ENCODE measurements around the gene PAPSS2. TPM values are rescaled to one million over a fixed set of nuclear protein-coding genes. Genes with fewer than 3 reads are reported as not detected.
A peak's percentile ranks its signal among the peaks of the same experiment; 100 is the strongest.

Gene PAPSS2
- total RNA-seq, 1 experiment from 2014 or later: 12.6 TPM

DNA sequence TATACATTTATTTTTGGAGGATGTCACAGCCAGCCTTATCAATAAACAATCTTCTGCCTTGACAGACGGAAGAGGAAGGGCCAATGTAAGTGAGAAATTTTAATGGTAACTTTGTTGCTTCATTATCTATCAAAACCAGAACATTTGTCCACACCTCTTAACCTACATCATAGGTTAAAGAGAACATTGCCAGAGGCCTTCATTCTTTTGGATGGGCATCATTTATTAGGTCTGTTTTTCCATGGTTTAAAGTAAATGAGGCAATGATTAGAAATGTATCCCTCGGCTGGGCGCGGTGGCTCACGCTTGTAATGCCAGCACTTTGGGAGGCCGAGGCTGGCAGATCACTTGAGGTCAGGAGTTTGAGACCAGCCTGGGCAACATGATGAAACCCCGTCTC, 29.5 kb upstream of the PAPSS2 start:
- DNase-seq: no peak
- Mint-ChIP-seq H3K36me3 (ENCODE audit: insufficient read depth, unreplicated experiment) (no peaks in the 10 kb centered on the region), H3K9me3 (ENCODE audit: low read depth, unreplicated experiment) (no peaks in the 10 kb centered on the region), H3K27me3 (ENCODE audit: unreplicated experiment) (no peaks in the 10 kb centered on the region), H3K27ac (ENCODE audit: unreplicated experiment) (no peak overlapping the region), H3K4me3 (ENCODE audit: low read depth, unreplicated experiment) (no peak overlapping the region), H3K4me1 (ENCODE audit: low read depth, unreplicated experiment) (peaks cover 11% of the 10 kb centered on the region)
- CTCF ChIA-PET: no interaction called here
- TF ChIP-seq, protein P1, sequence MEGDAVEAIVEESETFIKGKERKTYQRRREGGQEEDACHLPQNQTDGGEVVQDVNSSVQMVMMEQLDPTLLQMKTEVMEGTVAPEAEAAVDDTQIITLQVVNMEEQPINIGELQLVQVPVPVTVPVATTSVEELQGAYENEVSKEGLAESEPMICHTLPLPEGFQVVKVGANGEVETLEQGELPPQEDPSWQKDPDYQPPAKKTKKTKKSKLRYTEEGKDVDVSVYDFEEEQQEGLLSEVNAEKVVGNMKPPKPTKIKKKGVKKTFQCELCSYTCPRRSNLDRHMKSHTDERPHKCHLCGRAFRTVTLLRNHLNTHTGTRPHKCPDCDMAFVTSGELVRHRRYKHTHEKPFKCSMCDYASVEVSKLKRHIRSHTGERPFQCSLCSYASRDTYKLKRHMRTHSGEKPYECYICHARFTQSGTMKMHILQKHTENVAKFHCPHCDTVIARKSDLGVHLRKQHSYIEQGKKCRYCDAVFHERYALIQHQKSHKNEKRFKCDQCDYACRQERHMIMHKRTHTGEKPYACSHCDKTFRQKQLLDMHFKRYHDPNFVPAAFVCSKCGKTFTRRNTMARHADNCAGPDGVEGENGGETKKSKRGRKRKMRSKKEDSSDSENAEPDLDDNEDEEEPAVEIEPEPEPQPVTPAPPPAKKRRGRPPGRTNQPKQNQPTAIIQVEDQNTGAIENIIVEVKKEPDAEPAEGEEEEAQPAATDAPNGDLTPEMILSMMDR (IDR thresholded peaks at IDR 0.05; ENCODE audit: unreplicated experiment): no peak
- intact Hi-C loops (cut with micrococcal nuclease; ENCODE audit: unreplicated experiment): no loop called here
- BruUV-seq (replicated peaks): no TSS peak

DNA sequence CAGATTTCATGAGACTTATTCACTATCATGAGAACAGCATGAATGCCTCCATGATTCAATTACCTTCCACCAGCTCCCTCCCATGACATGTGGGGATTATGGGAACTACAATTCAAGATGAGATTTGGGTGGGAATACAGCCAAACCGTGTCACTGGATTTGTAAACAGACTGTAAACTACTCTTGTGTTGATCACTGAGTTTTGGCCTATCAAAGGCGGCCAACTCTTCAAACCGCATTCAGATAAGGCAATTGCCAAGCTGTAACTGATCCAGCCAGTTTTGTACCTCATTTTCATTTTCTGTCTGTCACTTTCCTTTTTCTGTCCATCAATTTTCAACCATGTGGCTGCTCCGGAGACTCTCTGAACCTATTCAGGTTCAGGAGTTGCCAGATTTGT, 27.2 kb upstream of the PAPSS2 start:
- TF ChIP-seq, protein P1 (IDR thresholded peaks at IDR 0.05; ENCODE audit: unreplicated experiment): no peak
- no peaks in the 10 kb centered on the region for H3K27me3 Mint-ChIP-seq (ENCODE audit: unreplicated experiment)
- BruUV-seq (replicated peaks): no TSS peak
- H3K36me3 Mint-ChIP-seq (ENCODE audit: insufficient read depth, unreplicated experiment): no peaks in the 10 kb centered on the region
- no peak overlapping the region for H3K27ac Mint-ChIP-seq (ENCODE audit: unreplicated experiment)
- peaks cover 2% of the 10 kb centered on the region for H3K9me3 Mint-ChIP-seq (ENCODE audit: low read depth, unreplicated experiment)
- no peak overlapping the region for H3K4me3 Mint-ChIP-seq (ENCODE audit: low read depth, unreplicated experiment)
- intact Hi-C loops (cut with micrococcal nuclease; ENCODE audit: unreplicated experiment): no loop called here
- H3K4me1 Mint-ChIP-seq (ENCODE audit: low read depth, unreplicated experiment): peaks cover 26% of the 10 kb centered on the region
- CTCF ChIA-PET: no interaction called here
- DNase-seq: no peak

DNA sequence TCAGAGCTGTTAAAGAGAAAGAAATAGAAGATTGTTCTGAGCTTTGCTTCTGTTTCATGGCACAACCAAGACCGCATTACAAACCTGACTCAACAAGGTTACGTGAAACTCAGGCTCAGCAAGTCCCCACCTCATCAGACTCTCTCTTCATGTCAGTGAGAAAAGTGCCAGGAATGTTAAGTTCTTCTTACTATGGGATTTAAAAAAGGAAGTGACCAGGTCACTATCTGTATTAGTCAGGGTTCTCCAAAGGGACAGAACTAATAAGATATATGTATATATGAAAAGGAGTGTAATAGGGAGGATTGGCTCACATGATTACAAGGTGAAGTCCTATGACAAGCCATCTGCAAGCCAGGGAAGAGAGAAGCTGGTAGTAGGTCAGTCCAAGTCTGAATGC, 25.4 kb upstream of the PAPSS2 start:
- intact Hi-C loops (cut with micrococcal nuclease; ENCODE audit: unreplicated experiment): no loop called here
- no peaks in the 10 kb centered on the region for H3K36me3 Mint-ChIP-seq (ENCODE audit: insufficient read depth, unreplicated experiment)
- BruUV-seq (replicated peaks): no TSS peak
- H3K4me1 Mint-ChIP-seq (ENCODE audit: low read depth, unreplicated experiment): peaks cover 26% of the 10 kb centered on the region
- no peaks in the 10 kb centered on the region for H3K27me3 Mint-ChIP-seq (ENCODE audit: unreplicated experiment)
- H3K9me3 Mint-ChIP-seq (ENCODE audit: low read depth, unreplicated experiment): peaks cover 2% of the 10 kb centered on the region
- CTCF ChIA-PET: no interaction called here
- no peak for DNase-seq
- no peak overlapping the region for H3K27ac Mint-ChIP-seq (ENCODE audit: unreplicated experiment)
- no peak overlapping the region for H3K4me3 Mint-ChIP-seq (ENCODE audit: low read depth, unreplicated experiment)
- TF ChIP-seq, protein P1 (IDR thresholded peaks at IDR 0.05; ENCODE audit: unreplicated experiment): no peak

DNA sequence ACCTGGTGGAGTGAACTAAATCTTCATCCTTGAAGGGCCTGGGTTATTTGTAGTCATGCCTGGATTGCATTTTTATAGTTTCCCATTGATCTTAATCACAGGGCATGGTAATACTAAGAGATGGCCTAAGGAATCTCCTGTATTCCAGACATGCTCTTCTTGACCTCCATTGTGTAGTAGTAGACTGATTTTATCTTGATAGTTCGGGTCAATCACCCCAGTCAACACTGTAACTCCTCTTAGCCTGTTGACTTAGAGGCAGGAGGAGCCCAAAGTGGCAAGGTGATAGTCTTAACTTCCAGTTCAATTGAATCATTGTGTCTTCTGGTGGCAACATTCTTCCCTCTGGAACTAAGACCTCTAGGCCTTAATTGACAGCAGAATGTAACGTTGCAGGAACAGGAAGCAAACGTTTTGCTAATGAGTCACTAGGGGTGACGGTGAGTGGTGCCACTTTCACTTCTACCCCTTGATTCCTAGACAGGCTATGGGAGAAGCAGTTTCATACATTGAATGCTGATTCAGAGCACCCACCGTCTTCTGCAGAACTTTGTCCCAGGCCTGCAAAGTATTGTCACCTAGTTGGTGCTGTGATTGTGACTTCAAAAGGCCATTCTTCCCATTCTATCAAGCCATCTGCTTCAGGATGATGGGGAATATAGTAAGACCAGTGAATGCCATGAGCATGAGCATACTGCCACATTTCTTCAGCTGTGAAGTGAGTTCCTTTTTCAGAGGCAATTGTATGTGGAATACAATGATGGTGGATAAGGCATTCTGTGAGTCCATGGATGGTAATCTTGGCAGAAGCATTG, 24.0 kb upstream of the PAPSS2 start:
- H3K27ac Mint-ChIP-seq (ENCODE audit: unreplicated experiment): peak overlapping the region; percentile 90
- TF ChIP-seq, protein P1 (IDR thresholded peaks at IDR 0.05; ENCODE audit: unreplicated experiment): no peak
- intact Hi-C loops (cut with micrococcal nuclease; ENCODE audit: unreplicated experiment): loop anchor here (5.0 kb wide), 1 partner anchor 48 kb away; no protein-coding TSS in a partner anchor
- no peak overlapping the region for H3K4me3 Mint-ChIP-seq (ENCODE audit: low read depth, unreplicated experiment)
- H3K4me1 Mint-ChIP-seq (ENCODE audit: low read depth, unreplicated experiment): peaks cover 26% of the 10 kb centered on the region
- DNase-seq: peak; percentile 55
- TSS peak; percentile 61 for BruUV-seq (replicated peaks)
- no peaks in the 10 kb centered on the region for H3K36me3 Mint-ChIP-seq (ENCODE audit: insufficient read depth, unreplicated experiment)
- H3K27me3 Mint-ChIP-seq (ENCODE audit: unreplicated experiment): no peaks in the 10 kb centered on the region
- CTCF ChIA-PET: no interaction called here
- peaks cover 2% of the 10 kb centered on the region for H3K9me3 Mint-ChIP-seq (ENCODE audit: low read depth, unreplicated experiment)
